Memory B cell (primary cell): ENCODE measurements around the gene TLR8.

Experiments
- ATAC-seq: fragments of 150-1000 bp; cut with Tn5 transposase; 2 replicates; pipeline ENCODE4 v1.10.0; 2021; ENCODE audit warnings: low read depth, mild to moderate bottlenecking, moderate library complexity
- DNase-seq, 2 donors: peaks; one replicate each; pipeline ENCODE4 v3.0.0; 2022; ENCODE audit warnings: low spot score in 2 of 2
- H3K27ac Mint-ChIP-seq: one replicate; pipeline ENCODE4 v1.8.0; 2022; ENCODE audit warnings: mild to moderate bottlenecking, moderate library complexity, mixed read lengths
- H3K27me3 Mint-ChIP-seq: one replicate; pipeline ENCODE4 v1.8.0; 2022; ENCODE audit warnings: mixed read lengths
- H3K36me3 Mint-ChIP-seq: one replicate; pipeline ENCODE4 v1.8.0; 2022; ENCODE audit warnings: mild to moderate bottlenecking, mixed read lengths
- H3K4me1 Mint-ChIP-seq: one replicate; pipeline ENCODE4 v1.8.0; 2022; ENCODE audit warnings: mixed read lengths
- H3K4me3 Mint-ChIP-seq: one replicate; pipeline ENCODE4 v1.8.0; 2022; ENCODE audit warnings: mild to moderate bottlenecking, moderate library complexity, mixed read lengths
- H3K9me3 Mint-ChIP-seq: one replicate; pipeline ENCODE4 v1.8.0; 2022; ENCODE audit warnings: mixed read lengths

TLR8 gene

GRCh38 chrX:12906046-12906761, at the start of gene TLR8:
Gene TLR8, plus strand, starts transcription at chrX:12906620. Its CDS starts 87 bp downstream, at chrX:12906707.
- H3K4me3 Mint-ChIP-seq = peak within 1 kb of the TSS; percentile 14
- ATAC-seq = no peak
- H3K27me3 Mint-ChIP-seq = no peaks in the 10 kb centered on the region

GRCh38 chrX:12865359-12865758, 41.1 kb upstream of the TLR8 start:
- peaks cover 6% of the 10 kb centered on the region for H3K36me3 Mint-ChIP-seq
- peaks cover 8% of the 10 kb centered on the region for H3K4me1 Mint-ChIP-seq
- ATAC-seq = no peak
- no peak overlapping the region for H3K4me3 Mint-ChIP-seq
- no peak overlapping the region for H3K27ac Mint-ChIP-seq
- DNase-seq = no peak
- no peaks in the 10 kb centered on the region for H3K9me3 Mint-ChIP-seq
- H3K27me3 Mint-ChIP-seq = no peaks in the 10 kb centered on the region

More at GRCh38 chrX:12906046-12906761, at the start of gene TLR8:
- H3K9me3 Mint-ChIP-seq = no peaks in the 10 kb centered on the region
- H3K4me1 Mint-ChIP-seq = peaks cover 12% of the 10 kb centered on the region
- no peaks in the 10 kb centered on the region for H3K36me3 Mint-ChIP-seq
- DNase-seq = no peak
- no peak within 1 kb of the TSS for H3K27ac Mint-ChIP-seq

GRCh38 chrX:12866451-12867377, 39.7 kb upstream of the TLR8 start, which contains the start of gene TLR7:
Gene TLR7, plus strand, starts transcription at chrX:12867072. Its CDS starts 507 bp downstream, at chrX:12867579.
- peaks cover 10% of the 10 kb centered on the region for H3K4me1 Mint-ChIP-seq
- ATAC-seq (peak; percentile 72), DNase-seq (no peak)
- no peaks in the 10 kb centered on the region for H3K9me3 Mint-ChIP-seq
- peak within 1 kb of the TSS; percentile 99 for H3K4me3 Mint-ChIP-seq
- H3K27ac Mint-ChIP-seq = peak within 1 kb of the TSS; percentile 95
- H3K36me3 Mint-ChIP-seq = peaks cover 6% of the 10 kb centered on the region
- H3K27me3 Mint-ChIP-seq = no peaks in the 10 kb centered on the region

- peak; percentile 40 for ATAC-seq
- H3K36me3 Mint-ChIP-seq = peaks cover 10% of the 10 kb centered on the region
- H3K4me3 Mint-ChIP-seq = peak overlapping the region; percentile 99
- H3K9me3 Mint-ChIP-seq = no peaks in the 10 kb centered on the region
- no peak for DNase-seq
- peak overlapping the region; percentile 95 for H3K27ac Mint-ChIP-seq
- no peaks in the 10 kb centered on the region for H3K27me3 Mint-ChIP-seq
- peaks cover 19% of the 10 kb centered on the region for H3K4me1 Mint-ChIP-seq
Measured at GRCh38 chrX:12867685-12868084, 38.7 kb upstream of the TLR8 start.

- Mint-ChIP-seq H3K4me3 (peak overlapping the region; percentile 99), H3K27ac (peak overlapping the region; percentile 95), H3K27me3 (no peaks in the 10 kb centered on the region), H3K36me3 (peaks cover 15% of the 10 kb centered on the region), H3K9me3 (no peaks in the 10 kb centered on the region), H3K4me1 (peaks cover 24% of the 10 kb centered on the region)
- ATAC-seq = peak; percentile 36
- no peak for DNase-seq
Measured at GRCh38 chrX:12868747-12869146, 37.7 kb upstream of the TLR8 start.

GRCh38 chrX:12871257-12871656, 35.2 kb upstream of the TLR8 start:
- H3K4me3 Mint-ChIP-seq = peak overlapping the region; percentile 51
- no peaks in the 10 kb centered on the region for H3K9me3 Mint-ChIP-seq
- DNase-seq (no peak), ATAC-seq (peak; percentile 62)
- H3K4me1 Mint-ChIP-seq = peaks cover 28% of the 10 kb centered on the region
- H3K36me3 Mint-ChIP-seq = peaks cover 15% of the 10 kb centered on the region
- no peaks in the 10 kb centered on the region for H3K27me3 Mint-ChIP-seq
- peak overlapping the region; percentile 93 for H3K27ac Mint-ChIP-seq

GRCh38 chrX:12872741-12873140, 33.7 kb upstream of the TLR8 start:
- H3K4me3 Mint-ChIP-seq = no peak overlapping the region
- no peak for ATAC-seq
- H3K27ac Mint-ChIP-seq = peak overlapping the region; percentile 93
- H3K9me3 Mint-ChIP-seq = no peaks in the 10 kb centered on the region
- H3K36me3 Mint-ChIP-seq = peaks cover 15% of the 10 kb centered on the region
- peaks cover 28% of the 10 kb centered on the region for H3K4me1 Mint-ChIP-seq
- H3K27me3 Mint-ChIP-seq = no peaks in the 10 kb centered on the region
- no peak for DNase-seq

- no peak for DNase-seq
- Mint-ChIP-seq H3K27me3 (no peaks in the 10 kb centered on the region), H3K27ac (peak overlapping the region; percentile 82), H3K4me1 (peaks cover 21% of the 10 kb centered on the region), H3K9me3 (no peaks in the 10 kb centered on the region), H3K4me3 (peak overlapping the region; percentile 3), H3K36me3 (peaks cover 9% of the 10 kb centered on the region)
- peak; percentile 46 for ATAC-seq
Measured at GRCh38 chrX:12874581-12874980, 31.8 kb upstream of the TLR8 start.

- H3K4me3 Mint-ChIP-seq = no peak overlapping the region
- DNase-seq = no peak
- H3K9me3 Mint-ChIP-seq = no peaks in the 10 kb centered on the region
- H3K36me3 Mint-ChIP-seq = peaks cover 15% of the 10 kb centered on the region
- H3K27ac Mint-ChIP-seq = no peak overlapping the region
- H3K4me1 Mint-ChIP-seq = peaks cover 18% of the 10 kb centered on the region
- no peaks in the 10 kb centered on the region for H3K27me3 Mint-ChIP-seq
- ATAC-seq = no peak
Measured at GRCh38 chrX:12877386-12877785, 29.0 kb upstream of the TLR8 start.

- peaks cover 12% of the 10 kb centered on the region for H3K4me1 Mint-ChIP-seq
- peaks cover 10% of the 10 kb centered on the region for H3K36me3 Mint-ChIP-seq
- H3K27me3 Mint-ChIP-seq = no peaks in the 10 kb centered on the region
- ATAC-seq (no peak), DNase-seq (no peak)
- H3K27ac Mint-ChIP-seq = peak overlapping the region; percentile 41
- no peak overlapping the region for H3K4me3 Mint-ChIP-seq
- H3K9me3 Mint-ChIP-seq = no peaks in the 10 kb centered on the region
Measured at GRCh38 chrX:12878536-12878935, 27.9 kb upstream of the TLR8 start.

GRCh38 chrX:12881914-12882313, 24.5 kb upstream of the TLR8 start:
- peaks cover 8% of the 10 kb centered on the region for H3K4me1 Mint-ChIP-seq
- H3K4me3 Mint-ChIP-seq = no peak overlapping the region
- no peak for ATAC-seq
- DNase-seq = no peak
- H3K9me3 Mint-ChIP-seq = no peaks in the 10 kb centered on the region
- peak overlapping the region; percentile 42 for H3K27ac Mint-ChIP-seq
- peaks cover 26% of the 10 kb centered on the region for H3K36me3 Mint-ChIP-seq
- no peaks in the 10 kb centered on the region for H3K27me3 Mint-ChIP-seq

- DNase-seq (no peak), ATAC-seq (no peak)
- peaks cover 17% of the 10 kb centered on the region for H3K4me1 Mint-ChIP-seq
- H3K27me3 Mint-ChIP-seq = no peaks in the 10 kb centered on the region
- no peaks in the 10 kb centered on the region for H3K9me3 Mint-ChIP-seq
- H3K27ac Mint-ChIP-seq = no peak overlapping the region
- no peak overlapping the region for H3K4me3 Mint-ChIP-seq
- H3K36me3 Mint-ChIP-seq = peaks cover 28% of the 10 kb centered on the region
Measured at GRCh38 chrX:12885508-12885907, 20.9 kb upstream of the TLR8 start.

- H3K9me3 Mint-ChIP-seq = no peaks in the 10 kb centered on the region
- DNase-seq (no peak), ATAC-seq (no peak)
- no peak overlapping the region for H3K27ac Mint-ChIP-seq
- H3K4me1 Mint-ChIP-seq = peaks cover 25% of the 10 kb centered on the region
- no peaks in the 10 kb centered on the region for H3K27me3 Mint-ChIP-seq
- H3K36me3 Mint-ChIP-seq = peaks cover 26% of the 10 kb centered on the region
- H3K4me3 Mint-ChIP-seq = no peak overlapping the region
Measured at GRCh38 chrX:12886545-12886944, 19.9 kb upstream of the TLR8 start.

- Mint-ChIP-seq H3K9me3 (no peaks in the 10 kb centered on the region), H3K27ac (no peak overlapping the region), H3K27me3 (no peaks in the 10 kb centered on the region), H3K4me3 (no peak overlapping the region), H3K4me1 (peaks cover 24% of the 10 kb centered on the region), H3K36me3 (peaks cover 22% of the 10 kb centered on the region)
- DNase-seq (no peak), ATAC-seq (no peak)
Measured at GRCh38 chrX:12887141-12887540, 19.3 kb upstream of the TLR8 start.
